ENCODE data around the gene AFF3.

DNA sequence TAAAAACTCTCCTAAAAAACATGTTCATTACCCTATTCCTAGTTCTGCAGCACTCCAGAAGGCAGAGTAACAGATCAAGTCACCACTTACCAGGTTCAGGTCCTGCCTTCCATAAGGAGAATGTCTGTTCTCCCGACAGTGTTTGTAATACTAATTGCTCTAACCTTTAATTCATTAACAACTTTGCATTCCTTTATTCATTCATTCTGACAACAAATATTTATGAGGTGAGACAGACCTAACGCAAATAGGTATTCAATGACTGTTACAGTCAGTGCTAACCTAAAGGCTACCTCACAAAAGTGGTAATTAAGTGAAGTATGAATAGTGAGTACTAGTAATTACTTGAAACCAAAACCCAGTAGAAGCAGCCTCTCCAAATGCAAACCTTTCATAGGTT lies 224.0 kb downstream of the AFF3 start:
- TF ChIP-seq, protein P1, sequence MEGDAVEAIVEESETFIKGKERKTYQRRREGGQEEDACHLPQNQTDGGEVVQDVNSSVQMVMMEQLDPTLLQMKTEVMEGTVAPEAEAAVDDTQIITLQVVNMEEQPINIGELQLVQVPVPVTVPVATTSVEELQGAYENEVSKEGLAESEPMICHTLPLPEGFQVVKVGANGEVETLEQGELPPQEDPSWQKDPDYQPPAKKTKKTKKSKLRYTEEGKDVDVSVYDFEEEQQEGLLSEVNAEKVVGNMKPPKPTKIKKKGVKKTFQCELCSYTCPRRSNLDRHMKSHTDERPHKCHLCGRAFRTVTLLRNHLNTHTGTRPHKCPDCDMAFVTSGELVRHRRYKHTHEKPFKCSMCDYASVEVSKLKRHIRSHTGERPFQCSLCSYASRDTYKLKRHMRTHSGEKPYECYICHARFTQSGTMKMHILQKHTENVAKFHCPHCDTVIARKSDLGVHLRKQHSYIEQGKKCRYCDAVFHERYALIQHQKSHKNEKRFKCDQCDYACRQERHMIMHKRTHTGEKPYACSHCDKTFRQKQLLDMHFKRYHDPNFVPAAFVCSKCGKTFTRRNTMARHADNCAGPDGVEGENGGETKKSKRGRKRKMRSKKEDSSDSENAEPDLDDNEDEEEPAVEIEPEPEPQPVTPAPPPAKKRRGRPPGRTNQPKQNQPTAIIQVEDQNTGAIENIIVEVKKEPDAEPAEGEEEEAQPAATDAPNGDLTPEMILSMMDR (IDR thresholded peaks at IDR 0.05; ENCODE audit: low read length) = no peak
- no peak for TF ChIP-seq EZH2 (optimal IDR thresholded peaks at IDR 0.05; ENCODE audit: low read depth, low read length)
- TF ChIP-seq EZH2phosphoT487 (IDR thresholded peaks at IDR 0.05; ENCODE audit: low read length) = no peak
